Measurements from ENCODE around the gene PLCH1.

Gene PLCH1

DNA sequence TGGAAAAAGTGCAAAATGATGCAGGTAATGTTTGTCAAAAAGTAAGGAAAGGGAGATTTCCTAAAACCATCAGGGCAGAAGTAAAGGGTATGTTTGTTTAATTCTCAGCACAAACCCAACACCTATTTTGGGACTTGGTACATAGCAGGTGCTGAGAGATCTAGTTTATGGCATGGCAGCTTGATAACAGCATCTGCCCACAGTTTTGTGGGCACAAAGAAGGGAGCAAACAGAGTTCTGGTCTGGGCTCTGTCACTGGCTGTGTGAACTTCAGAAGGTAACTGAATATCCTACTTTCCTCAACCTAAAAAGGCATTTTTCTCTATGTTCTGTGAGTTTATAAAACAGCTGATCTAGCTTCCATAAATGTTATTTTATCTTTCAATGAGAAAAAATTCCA is 141.6 kb downstream of the PLCH1 start:
- Histone ChIP-seq H3F3A (ENCODE audit: control insufficient read depth, insufficient read depth) (no peaks in the 10 kb centered on the region), H4K20me1 (ENCODE audit: control insufficient read depth, insufficient read depth, low read depth, low read length) (no peaks in the 10 kb centered on the region), H3K36me3 (ENCODE audit: control insufficient read depth, low read length) (no peaks in the 10 kb centered on the region), H3K9me3 (ENCODE audit: control insufficient read depth, insufficient read depth, low read length) (no peaks in the 10 kb centered on the region), H3K4me2 (ENCODE audit: low read length) (no peak overlapping the region), H3K27ac (ENCODE audit: low read depth, low read length) (no peak overlapping the region), H3K4me1 (ENCODE audit: control insufficient read depth, low read length) (no peaks in the 10 kb centered on the region), H3K79me2 (ENCODE audit: control insufficient read depth, low read length) (no peaks in the 10 kb centered on the region), H3K27me3 (ENCODE audit: control insufficient read depth, low read length) (peaks cover 2% of the 10 kb centered on the region), H3K9me2 (replicated peaks; ENCODE audit: control insufficient read depth, low read length) (no peaks in the 10 kb centered on the region), H3K4me3 (ENCODE audit: low read length) (no peak overlapping the region)
- TF ChIP-seq EZH2phosphoT487 (IDR thresholded peaks at IDR 0.05; ENCODE audit: borderline replicate concordance, low read length), result no peak
- TF ChIP-seq, protein P1, sequence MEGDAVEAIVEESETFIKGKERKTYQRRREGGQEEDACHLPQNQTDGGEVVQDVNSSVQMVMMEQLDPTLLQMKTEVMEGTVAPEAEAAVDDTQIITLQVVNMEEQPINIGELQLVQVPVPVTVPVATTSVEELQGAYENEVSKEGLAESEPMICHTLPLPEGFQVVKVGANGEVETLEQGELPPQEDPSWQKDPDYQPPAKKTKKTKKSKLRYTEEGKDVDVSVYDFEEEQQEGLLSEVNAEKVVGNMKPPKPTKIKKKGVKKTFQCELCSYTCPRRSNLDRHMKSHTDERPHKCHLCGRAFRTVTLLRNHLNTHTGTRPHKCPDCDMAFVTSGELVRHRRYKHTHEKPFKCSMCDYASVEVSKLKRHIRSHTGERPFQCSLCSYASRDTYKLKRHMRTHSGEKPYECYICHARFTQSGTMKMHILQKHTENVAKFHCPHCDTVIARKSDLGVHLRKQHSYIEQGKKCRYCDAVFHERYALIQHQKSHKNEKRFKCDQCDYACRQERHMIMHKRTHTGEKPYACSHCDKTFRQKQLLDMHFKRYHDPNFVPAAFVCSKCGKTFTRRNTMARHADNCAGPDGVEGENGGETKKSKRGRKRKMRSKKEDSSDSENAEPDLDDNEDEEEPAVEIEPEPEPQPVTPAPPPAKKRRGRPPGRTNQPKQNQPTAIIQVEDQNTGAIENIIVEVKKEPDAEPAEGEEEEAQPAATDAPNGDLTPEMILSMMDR (IDR thresholded peaks at IDR 0.05; ENCODE audit: low read depth, low read length, poor library complexity, severe bottlenecking), result no peak

DNA sequence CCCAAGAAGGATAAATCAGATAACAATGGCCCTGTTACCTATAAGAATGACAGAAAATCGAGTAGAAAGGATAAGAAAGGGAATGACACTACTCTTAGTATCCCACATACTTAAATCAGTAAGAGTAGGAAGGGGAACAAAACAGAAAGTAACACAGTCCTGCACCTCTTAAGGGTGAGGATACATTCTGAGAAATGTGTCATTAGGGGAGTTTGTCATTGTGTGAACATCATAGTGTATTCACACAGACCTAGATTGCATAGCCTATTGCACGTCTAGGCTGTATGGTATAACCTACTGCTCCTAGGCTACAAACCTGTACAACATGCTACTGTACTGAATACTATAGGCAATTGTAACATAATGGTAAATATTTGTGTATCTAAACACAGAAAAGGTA is 142.6 kb downstream of the PLCH1 start:
- H3K4me3 ChIP-seq (ENCODE audit: low read length), result no peak overlapping the region
- no peak overlapping the region for H3K4me2 ChIP-seq (ENCODE audit: low read length)
- no peaks in the 10 kb centered on the region for H3K79me2 ChIP-seq (ENCODE audit: control insufficient read depth, low read length)
- H3K9me3 ChIP-seq (ENCODE audit: control insufficient read depth, insufficient read depth, low read length), result no peaks in the 10 kb centered on the region
- no peaks in the 10 kb centered on the region for H3K9me2 ChIP-seq (replicated peaks; ENCODE audit: control insufficient read depth, low read length)
- H3K27ac ChIP-seq (ENCODE audit: low read depth, low read length), result no peak overlapping the region
- H3K4me1 ChIP-seq (ENCODE audit: control insufficient read depth, low read length), result no peaks in the 10 kb centered on the region
- TF ChIP-seq, protein P1 (IDR thresholded peaks at IDR 0.05; ENCODE audit: low read depth, low read length, poor library complexity, severe bottlenecking), result no peak
- TF ChIP-seq EZH2phosphoT487 (IDR thresholded peaks at IDR 0.05; ENCODE audit: borderline replicate concordance, low read length), result no peak
- H4K20me1 ChIP-seq (ENCODE audit: control insufficient read depth, insufficient read depth, low read depth, low read length), result no peaks in the 10 kb centered on the region
- peaks cover 2% of the 10 kb centered on the region for H3K27me3 ChIP-seq (ENCODE audit: control insufficient read depth, low read length)
- no peaks in the 10 kb centered on the region for H3F3A ChIP-seq (ENCODE audit: control insufficient read depth, insufficient read depth)
- no peaks in the 10 kb centered on the region for H3K36me3 ChIP-seq (ENCODE audit: control insufficient read depth, low read length)

DNA sequence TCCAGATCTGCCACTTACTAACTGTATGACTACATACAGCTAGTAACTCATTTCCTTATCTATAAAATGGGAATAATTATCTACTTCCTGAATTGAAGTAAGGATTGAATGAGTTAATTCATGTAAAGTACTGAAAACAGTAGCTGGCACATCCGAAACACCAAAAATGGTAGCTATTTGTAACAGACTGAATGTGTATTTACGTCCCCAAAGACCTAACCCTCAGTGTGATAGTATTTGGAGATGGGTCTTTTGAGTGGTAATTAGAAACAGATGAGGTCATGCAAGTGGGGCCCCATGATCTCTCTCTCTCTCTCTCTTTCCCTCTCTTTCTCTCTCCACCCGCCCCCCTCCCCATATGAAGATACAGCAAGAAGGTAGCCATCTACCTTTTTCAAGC is 146.2 kb downstream of the PLCH1 start:
- TF ChIP-seq, protein P1 (IDR thresholded peaks at IDR 0.05; ENCODE audit: low read depth, low read length, poor library complexity, severe bottlenecking), result no peak
- TF ChIP-seq EZH2phosphoT487 (IDR thresholded peaks at IDR 0.05; ENCODE audit: borderline replicate concordance, low read length), result no peak
- Histone ChIP-seq H3K4me1 (ENCODE audit: control insufficient read depth, low read length) (no peaks in the 10 kb centered on the region), H3K27me3 (ENCODE audit: control insufficient read depth, low read length) (peaks cover 2% of the 10 kb centered on the region; the same call in 1 of the 2 replicates), H3K36me3 (ENCODE audit: control insufficient read depth, low read length) (no peaks in the 10 kb centered on the region), H4K20me1 (ENCODE audit: control insufficient read depth, insufficient read depth, low read depth, low read length) (no peaks in the 10 kb centered on the region), H3K9me3 (ENCODE audit: control insufficient read depth, insufficient read depth, low read length) (no peaks in the 10 kb centered on the region), H3K4me2 (ENCODE audit: low read length) (no peak overlapping the region), H3K27ac (ENCODE audit: low read depth, low read length) (no peak overlapping the region), H3K4me3 (ENCODE audit: low read length) (no peak overlapping the region), H3K9me2 (replicated peaks; ENCODE audit: control insufficient read depth, low read length) (no peaks in the 10 kb centered on the region), H3K79me2 (ENCODE audit: control insufficient read depth, low read length) (no peaks in the 10 kb centered on the region), H3F3A (ENCODE audit: control insufficient read depth, insufficient read depth) (no peaks in the 10 kb centered on the region)

DNA sequence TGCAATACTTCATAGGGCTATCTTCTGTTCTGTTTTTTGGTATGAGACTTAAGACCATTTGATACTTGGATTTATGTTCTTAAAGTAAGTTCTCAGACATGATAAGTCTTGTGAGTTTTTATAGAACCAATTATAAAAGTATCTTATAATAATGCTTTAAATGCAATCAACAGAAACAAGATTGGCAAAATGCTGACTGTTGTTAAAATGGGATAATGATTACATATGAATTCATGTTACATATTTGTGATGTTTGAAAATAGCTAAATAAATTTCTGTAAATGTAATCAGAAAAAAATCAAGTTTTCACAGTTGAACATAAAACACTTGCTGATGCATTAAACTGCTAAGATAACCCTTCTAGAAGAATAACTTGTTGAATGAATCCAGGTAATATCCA is 148.3 kb downstream of the PLCH1 start:
- no peak overlapping the region for H3K4me3 ChIP-seq (ENCODE audit: low read length)
- H3K36me3 ChIP-seq (ENCODE audit: control insufficient read depth, low read length), result no peaks in the 10 kb centered on the region
- no peaks in the 10 kb centered on the region for H3K79me2 ChIP-seq (ENCODE audit: control insufficient read depth, low read length)
- no peaks in the 10 kb centered on the region for H3K9me2 ChIP-seq (replicated peaks; ENCODE audit: control insufficient read depth, low read length)
- H4K20me1 ChIP-seq (ENCODE audit: control insufficient read depth, insufficient read depth, low read depth, low read length), result no peaks in the 10 kb centered on the region
- H3K9me3 ChIP-seq (ENCODE audit: control insufficient read depth, insufficient read depth, low read length), result no peaks in the 10 kb centered on the region
- H3K27me3 ChIP-seq (ENCODE audit: control insufficient read depth, low read length), result 0 out of 2 replicates have a peak, but pooled peaks cover 2% of the 10 kb centered on the region
- no peaks in the 10 kb centered on the region for H3F3A ChIP-seq (ENCODE audit: control insufficient read depth, insufficient read depth)
- TF ChIP-seq, protein P1 (IDR thresholded peaks at IDR 0.05; ENCODE audit: low read depth, low read length, poor library complexity, severe bottlenecking), result no peak
- no peak for TF ChIP-seq EZH2phosphoT487 (IDR thresholded peaks at IDR 0.05; ENCODE audit: borderline replicate concordance, low read length)
- H3K4me2 ChIP-seq (ENCODE audit: low read length), result no peak overlapping the region
- H3K4me1 ChIP-seq (ENCODE audit: control insufficient read depth, low read length), result no peaks in the 10 kb centered on the region
- H3K27ac ChIP-seq (ENCODE audit: low read depth, low read length), result no peak overlapping the region
